Measurements from ENCODE around the gene TFR2. TPM values are rescaled to one million over a fixed set of nuclear protein-coding genes. Genes with fewer than 3 reads are reported as not detected.

Gene TFR2
- total and polyA plus RNA-seq, 9 donors = 0.22 to 2.2 (median 0.81) TPM

DNA sequence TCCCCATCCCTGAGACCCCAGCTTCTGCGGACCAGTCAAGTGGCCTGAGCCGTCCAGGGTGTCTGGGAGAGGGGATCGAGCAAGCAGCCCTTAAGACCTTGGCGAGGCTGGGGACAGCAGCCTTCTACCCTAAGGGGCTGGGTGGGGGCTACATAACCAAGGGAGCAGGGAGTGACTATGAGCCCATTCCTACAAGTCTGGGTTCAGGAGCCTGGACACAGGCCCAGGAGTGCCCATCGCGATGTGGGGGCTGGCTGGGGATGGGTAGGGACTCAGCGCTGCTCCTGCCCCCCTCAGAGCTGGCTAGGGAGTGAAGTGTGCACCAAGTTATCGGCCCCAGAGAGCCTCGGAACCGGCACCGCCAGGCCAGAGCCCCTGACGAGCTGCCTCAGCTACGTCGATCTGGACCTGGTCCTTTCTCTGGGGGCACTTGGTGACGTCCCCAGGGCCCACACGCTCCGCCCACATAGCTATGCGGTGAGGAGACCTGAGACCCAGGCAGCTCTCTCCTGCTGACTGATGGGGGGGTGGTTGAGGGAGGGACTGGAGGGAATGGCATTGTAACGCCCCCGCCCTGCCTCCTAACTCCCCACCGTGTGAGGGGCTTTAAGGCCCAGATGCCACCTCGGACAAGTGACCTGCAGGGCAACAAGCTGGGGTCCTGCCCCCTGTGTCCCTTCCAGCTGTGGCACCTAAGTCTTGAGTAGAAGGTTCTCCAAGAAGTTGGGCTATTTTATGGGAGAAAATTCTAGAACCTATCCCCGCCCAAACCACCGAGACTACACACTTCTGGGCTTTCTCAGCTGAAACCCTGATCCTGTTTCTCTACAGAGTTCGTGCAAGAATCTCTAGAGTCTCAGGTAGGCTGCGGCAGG, 70.2 kb downstream of the TFR2 start:
- 53% methylated on average over 9 of the region's 26 CpGs for WGBS (ENCODE audit: insufficient coverage)
- H3K36me3 ChIP-seq (ENCODE audit: control insufficient read depth, insufficient read depth, low read length) = peaks cover 24% of the 10 kb centered on the region
- H3K27me3 ChIP-seq (ENCODE audit: control insufficient read depth, insufficient read depth, low read length) = peaks cover 41% of the 10 kb centered on the region
- H3K9me3 ChIP-seq (replicated peaks; ENCODE audit: control insufficient read depth, low read depth, low read length) = no peaks in the 10 kb centered on the region
- peaks cover 14% of the 10 kb centered on the region for H3K4me1 ChIP-seq (ENCODE audit: control insufficient read depth, insufficient read depth, low read length)
- DNase-seq = no peak
- H3K27ac ChIP-seq (ENCODE audit: low read length) = no peak overlapping the region
- H3K4me3 ChIP-seq (ENCODE audit: low read length) = no peak overlapping the region

Other genes with a start within 250 kb of the TFR2 start
- 5.2 TPM for gene ZCWPW1, start 212.8 kb downstream of the TFR2 start, total RNA-seq
- gene ZCWPW1, start 212.8 kb downstream of the TFR2 start, polyA plus RNA-seq (ENCODE audit: insufficient read depth in 1 of 8, insufficient read length in 8 of 8, low replicate concordance in 1 of 8) = 1 to 10 TPM; 4.4 to 8.9 (median 5.4) TPM
- 23.5 TPM for gene MEPCE, start 211.7 kb downstream of the TFR2 start, total RNA-seq
- 10 to 100 TPM; 32.4 to 44.4 (median 38.5) TPM for gene MEPCE, start 211.7 kb downstream of the TFR2 start, polyA plus RNA-seq (ENCODE audit: insufficient read depth in 1 of 8, insufficient read length in 8 of 8, low replicate concordance in 1 of 8)
- 21.7 TPM for gene PPP1R35, start 205.1 kb downstream of the TFR2 start, total RNA-seq
- gene PPP1R35, start 205.1 kb downstream of the TFR2 start, polyA plus RNA-seq (ENCODE audit: insufficient read depth in 1 of 8, insufficient read length in 8 of 8, low replicate concordance in 1 of 8) = 10 to 100 TPM; 10.9 to 25.2 (median 15.2) TPM
- 1.2 TPM for gene SPACDR, start 177.3 kb downstream of the TFR2 start, total RNA-seq
- 1 to 10 TPM in 7 of 8 donors, under 1 TPM in 1; 0.98 to 3.4 (median 1.6) TPM for gene SPACDR, start 177.3 kb downstream of the TFR2 start, polyA plus RNA-seq (ENCODE audit: insufficient read depth in 1 of 8, insufficient read length in 8 of 8, low replicate concordance in 1 of 8)
- 28.9 TPM for gene TSC22D4, start 162.3 kb downstream of the TFR2 start, total RNA-seq
- 10 to 100 TPM; 36.7 to 59.3 (median 47.9) TPM for gene TSC22D4, start 162.3 kb downstream of the TFR2 start, polyA plus RNA-seq (ENCODE audit: insufficient read depth in 1 of 8, insufficient read length in 8 of 8, low replicate concordance in 1 of 8)
- 1.6 TPM for gene NYAP1, start 157.6 kb downstream of the TFR2 start, total RNA-seq
- gene NYAP1, start 157.6 kb downstream of the TFR2 start, polyA plus RNA-seq (ENCODE audit: insufficient read depth in 1 of 8, insufficient read length in 8 of 8, low replicate concordance in 1 of 8) = 1 to 10 TPM; 1.5 to 2.9 (median 2.5) TPM
- 6.1 TPM for gene AGFG2, start 102.3 kb downstream of the TFR2 start, total RNA-seq
- 10 to 100 TPM in 6 of 8 donors, 1 to 10 TPM in 2; 8.9 to 13.7 (median 12.2) TPM for gene AGFG2, start 102.3 kb downstream of the TFR2 start, polyA plus RNA-seq (ENCODE audit: insufficient read depth in 1 of 8, insufficient read length in 8 of 8, low replicate concordance in 1 of 8)
- 0.98 TPM for gene SAP25, start 67.7 kb downstream of the TFR2 start, total RNA-seq
- 1 to 10 TPM; 1.5 to 8.3 (median 3.8) TPM for gene SAP25, start 67.7 kb downstream of the TFR2 start, polyA plus RNA-seq (ENCODE audit: insufficient read depth in 1 of 8, insufficient read length in 8 of 8, low replicate concordance in 1 of 8)
- gene LRCH4, start 55.4 kb downstream of the TFR2 start, total RNA-seq = 8.9 TPM
- 10 to 100 TPM; 19.9 to 35.5 (median 27.9) TPM for gene LRCH4, start 55.4 kb downstream of the TFR2 start, polyA plus RNA-seq (ENCODE audit: insufficient read depth in 1 of 8, insufficient read length in 8 of 8, low replicate concordance in 1 of 8)
- 0.80 TPM for gene FBXO24, start 55.2 kb downstream of the TFR2 start, total RNA-seq
- 1 to 10 TPM; 1.1 to 2.2 (median 1.5) TPM for gene FBXO24, start 55.2 kb downstream of the TFR2 start, polyA plus RNA-seq (ENCODE audit: insufficient read depth in 1 of 8, insufficient read length in 8 of 8, low replicate concordance in 1 of 8)
- gene PCOLCE, start 39.2 kb downstream of the TFR2 start, total RNA-seq = 194 TPM
- gene PCOLCE, start 39.2 kb downstream of the TFR2 start, polyA plus RNA-seq (ENCODE audit: insufficient read depth in 1 of 8, insufficient read length in 8 of 8, low replicate concordance in 1 of 8) = 100 to 1,000 TPM; 201 to 336 (median 279) TPM
- gene MOSPD3, start 29.0 kb downstream of the TFR2 start, total RNA-seq = 7.1 TPM
- 10 to 100 TPM; 16.0 to 23.5 (median 17.8) TPM for gene MOSPD3, start 29.0 kb downstream of the TFR2 start, polyA plus RNA-seq (ENCODE audit: insufficient read depth in 1 of 8, insufficient read length in 8 of 8, low replicate concordance in 1 of 8)
- gene ACTL6B, start 14.9 kb upstream of the TFR2 start, total RNA-seq = not detected
- gene ACTL6B, start 14.9 kb upstream of the TFR2 start, polyA plus RNA-seq (ENCODE audit: insufficient read depth in 1 of 8, insufficient read length in 8 of 8, low replicate concordance in 1 of 8) = under 1 TPM in 2 of 8 donors, not detected in 6; 0.19 to 0.40 TPM
- 49.5 TPM for gene GNB2, start 32.2 kb upstream of the TFR2 start, total RNA-seq
- 100 to 1,000 TPM; 146 to 202 (median 154) TPM for gene GNB2, start 32.2 kb upstream of the TFR2 start, polyA plus RNA-seq (ENCODE audit: insufficient read depth in 1 of 8, insufficient read length in 8 of 8, low replicate concordance in 1 of 8)
- gene GIGYF1, start 52.7 kb upstream of the TFR2 start, total RNA-seq = 16.7 TPM
- gene GIGYF1, start 52.7 kb upstream of the TFR2 start, polyA plus RNA-seq (ENCODE audit: insufficient read depth in 1 of 8, insufficient read length in 8 of 8, low replicate concordance in 1 of 8) = 10 to 100 TPM; 22.4 to 37.5 (median 29.9) TPM
- 31.6 TPM for gene POP7, start 64.6 kb upstream of the TFR2 start, total RNA-seq
- gene POP7, start 64.6 kb upstream of the TFR2 start, polyA plus RNA-seq (ENCODE audit: insufficient read depth in 1 of 8, insufficient read length in 8 of 8, low replicate concordance in 1 of 8) = 10 to 100 TPM; 23.5 to 28.1 (median 25.1) TPM
- gene EPO, start 78.9 kb upstream of the TFR2 start, total RNA-seq = not detected
- under 1 TPM in 5 of 8 donors, not detected in 3; 0.07 to 0.40 (median 0.18) TPM for gene EPO, start 78.9 kb upstream of the TFR2 start, polyA plus RNA-seq (ENCODE audit: insufficient read depth in 1 of 8, insufficient read length in 8 of 8, low replicate concordance in 1 of 8)
- not detected for gene ZAN, start 92.0 kb upstream of the TFR2 start, total RNA-seq
- gene ZAN, start 92.0 kb upstream of the TFR2 start, polyA plus RNA-seq (ENCODE audit: insufficient read depth in 1 of 8, insufficient read length in 8 of 8, low replicate concordance in 1 of 8) = under 1 TPM in 1 of 8 donors, not detected in 7; 0.05 TPM
- 44.6 TPM for gene EPHB4, start 186.0 kb upstream of the TFR2 start, total RNA-seq
- gene EPHB4, start 186.0 kb upstream of the TFR2 start, polyA plus RNA-seq (ENCODE audit: insufficient read depth in 1 of 8, insufficient read length in 8 of 8, low replicate concordance in 1 of 8) = 10 to 100 TPM; 39.0 to 74.9 (median 55.9) TPM
- 9.7 TPM for gene SLC12A9, start 211.2 kb upstream of the TFR2 start, total RNA-seq
- gene SLC12A9, start 211.2 kb upstream of the TFR2 start, polyA plus RNA-seq (ENCODE audit: insufficient read depth in 1 of 8, insufficient read length in 8 of 8, low replicate concordance in 1 of 8) = 10 to 100 TPM; 14.2 to 25.4 (median 18.4) TPM
- gene TRIP6, start 225.8 kb upstream of the TFR2 start, total RNA-seq = 31.7 TPM
- gene TRIP6, start 225.8 kb upstream of the TFR2 start, polyA plus RNA-seq (ENCODE audit: insufficient read depth in 1 of 8, insufficient read length in 8 of 8, low replicate concordance in 1 of 8) = 10 to 100 TPM; 40.8 to 57.6 (median 47.0) TPM
- 49.8 TPM for gene SRRT, start 233.6 kb upstream of the TFR2 start, total RNA-seq
- gene SRRT, start 233.6 kb upstream of the TFR2 start, polyA plus RNA-seq (ENCODE audit: insufficient read depth in 1 of 8, insufficient read length in 8 of 8, low replicate concordance in 1 of 8) = 100 to 1,000 TPM in 5 of 8 donors, 10 to 100 TPM in 3; 93.9 to 131 (median 105) TPM
- gene UFSP1, start 248.2 kb upstream of the TFR2 start, total RNA-seq = 3.1 TPM
- gene UFSP1, start 248.2 kb upstream of the TFR2 start, polyA plus RNA-seq (ENCODE audit: insufficient read depth in 1 of 8, insufficient read length in 8 of 8, low replicate concordance in 1 of 8) = 1 to 10 TPM; 2.3 to 3.8 (median 2.6) TPM

Measured in muscle of leg (tissue), 11 donors.